HG03095 (cell line): Measurements from ENCODE around the gene MTRR.

ENCODE experiments used
- ATAC-seq: cut with Tn5 transposase; IDR thresholded peaks from one replicate; pipeline ENCODE4 v1.9.1; 2021; ENCODE audit warnings: moderate library complexity; ENCODE audit not compliant: unreplicated experiment

Gene MTRR

DNA sequence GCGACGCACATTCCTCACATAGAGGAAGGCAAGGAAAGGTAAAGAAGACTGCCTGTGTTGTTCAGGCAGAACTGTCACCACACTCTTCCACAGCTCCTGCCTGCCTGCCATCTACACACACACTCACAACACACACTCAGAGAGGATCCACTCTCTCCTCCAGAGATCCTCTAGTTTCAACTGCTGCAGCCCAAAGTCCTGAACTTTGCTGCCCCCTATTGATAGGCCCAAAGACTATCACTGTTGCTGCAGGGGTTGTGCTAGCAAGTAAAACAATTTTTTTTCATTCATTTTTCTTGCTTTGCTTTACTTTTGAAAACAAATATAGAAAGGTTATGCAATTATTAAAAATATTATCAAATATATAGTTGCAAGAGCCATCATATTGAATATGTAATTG, 12.1 kb upstream of the MTRR start:
- no peak for ATAC-seq

DNA sequence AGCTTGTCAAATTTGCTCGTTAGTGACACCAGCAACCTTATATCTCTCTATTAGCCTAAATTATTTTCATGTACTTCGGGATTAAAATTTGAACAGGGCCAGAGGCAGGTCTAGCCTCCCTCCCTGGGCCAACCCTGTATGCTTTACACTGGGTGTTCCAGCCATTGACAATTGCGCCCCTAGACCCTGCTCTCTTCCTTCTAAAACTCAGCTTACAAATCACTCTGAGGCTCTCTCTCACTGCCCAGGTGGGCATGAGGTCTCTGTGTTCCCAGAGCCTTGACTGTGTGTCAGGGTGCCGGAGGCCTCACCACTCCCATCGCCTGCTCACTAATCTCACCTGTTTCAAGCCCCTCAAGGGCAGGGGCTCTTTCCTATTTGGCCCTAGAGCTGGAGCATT, 11.6 kb upstream of the MTRR start:
- no peak for ATAC-seq

DNA sequence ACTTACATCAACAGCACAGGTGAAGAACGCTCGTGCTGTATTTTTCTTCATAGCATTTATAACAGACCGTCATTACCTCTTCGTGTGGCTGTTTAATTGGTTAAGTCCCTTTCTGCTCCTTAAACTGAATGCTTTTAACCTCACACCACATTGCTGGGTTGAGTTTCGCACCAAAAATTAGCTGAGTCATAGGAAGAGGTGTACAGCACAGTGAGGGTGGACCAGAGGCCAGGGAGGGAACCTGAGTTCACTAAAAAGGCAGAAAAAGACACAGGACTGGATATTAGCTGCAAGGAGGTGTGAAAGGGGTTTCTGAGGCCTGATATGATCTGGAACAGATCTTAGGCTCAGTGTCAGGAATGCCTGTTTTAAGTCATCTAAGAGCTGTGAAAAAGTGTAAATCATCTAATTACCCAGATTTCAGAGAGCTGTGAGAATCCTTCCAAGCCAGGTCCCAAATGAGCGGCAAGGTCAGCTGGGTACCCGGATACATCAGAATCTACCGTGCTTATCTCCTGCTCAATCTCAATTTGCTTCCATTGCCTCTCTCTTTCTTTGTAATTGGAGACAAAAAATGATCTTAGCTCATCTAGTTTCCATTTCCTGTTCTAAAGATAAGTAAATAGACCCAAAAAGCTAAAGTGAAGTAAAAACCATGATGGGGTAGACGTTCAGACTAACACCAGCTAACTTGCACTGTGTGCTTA, 10.9 kb upstream of the MTRR start:
- ATAC-seq, result no peak

DNA sequence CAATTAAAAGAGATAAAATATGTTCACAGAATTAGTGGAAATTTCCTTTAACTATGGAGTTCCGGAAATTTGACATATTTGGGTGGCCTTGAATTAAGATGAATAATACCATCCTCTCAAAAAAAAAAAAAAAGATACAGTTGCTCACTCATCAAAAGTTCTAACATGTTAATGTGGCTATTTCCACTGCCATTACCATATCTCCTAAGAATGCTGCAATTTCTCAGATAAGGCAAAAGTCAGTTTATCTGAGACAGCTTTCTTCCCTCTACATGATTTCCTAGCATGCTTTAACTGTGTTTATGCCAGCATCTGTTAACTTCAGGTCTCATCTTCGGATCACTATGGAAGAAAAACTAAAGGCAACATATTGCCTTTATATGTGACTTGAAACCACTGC, 2.8 kb upstream of the MTRR start:
- ATAC-seq, result no peak

DNA sequence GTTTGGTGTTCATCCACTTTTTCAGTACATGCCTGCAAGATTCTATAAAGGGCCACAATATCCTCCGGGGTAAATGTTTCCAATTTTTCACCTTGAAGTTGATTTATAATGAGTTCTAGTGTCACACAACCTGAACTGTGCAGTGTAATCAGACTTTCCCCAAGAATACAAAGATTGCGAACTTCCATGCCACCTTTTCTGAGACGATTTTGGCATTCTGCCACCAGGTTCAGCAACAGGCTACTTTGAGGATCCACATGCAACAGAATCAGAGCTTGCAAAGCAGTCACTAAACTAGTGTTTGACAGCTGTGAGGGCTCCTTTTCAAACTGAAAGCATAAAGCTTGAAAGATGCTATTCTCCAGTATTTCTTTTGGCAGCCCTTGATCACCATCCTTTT, 1.7 kb upstream of the MTRR start:
- ATAC-seq, result no peak

DNA sequence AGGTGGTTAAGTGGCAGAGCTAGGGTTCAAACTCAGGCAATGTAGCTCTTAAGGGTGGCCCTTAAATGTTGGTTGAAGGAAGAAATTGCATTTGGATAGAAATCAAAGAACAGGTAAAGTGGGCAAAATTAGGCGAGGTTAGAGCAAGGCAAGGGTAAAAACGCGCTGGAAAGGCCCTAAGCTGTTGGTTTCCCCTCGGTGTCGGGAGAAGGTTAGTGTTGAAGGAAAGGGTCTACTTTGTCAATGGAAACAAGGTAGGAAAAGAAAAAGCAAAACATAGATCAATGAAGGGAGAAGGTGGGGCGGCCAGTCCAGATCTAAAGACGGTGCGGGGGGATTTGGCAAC, 548 bp upstream of the MTRR start:
- no peak for ATAC-seq

- peak; percentile 27 for ATAC-seq
Observed at GRCh38 chr5:7869474-7870136, 657 bp downstream of the MTRR start.

DNA sequence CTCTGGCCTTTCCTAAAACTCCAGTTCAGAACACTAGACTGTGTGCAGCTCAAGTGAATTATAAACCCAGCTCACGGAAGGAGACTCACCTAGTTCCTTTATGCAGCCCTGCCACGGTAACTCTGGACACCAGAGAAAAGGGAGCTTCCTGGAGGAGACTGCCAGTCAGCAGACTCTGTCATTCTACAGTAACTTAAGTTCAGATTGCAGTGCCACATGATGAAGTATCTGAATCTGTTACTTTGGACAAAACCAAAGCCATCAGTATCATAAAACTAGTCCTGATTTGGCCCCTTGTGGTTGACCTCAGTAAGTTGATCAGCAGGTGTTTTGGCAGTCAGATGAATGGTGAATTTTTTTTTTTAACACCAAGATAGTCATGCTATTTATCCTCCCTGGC, 2.7 kb downstream of the MTRR start:
- ATAC-seq, result no peak

DNA sequence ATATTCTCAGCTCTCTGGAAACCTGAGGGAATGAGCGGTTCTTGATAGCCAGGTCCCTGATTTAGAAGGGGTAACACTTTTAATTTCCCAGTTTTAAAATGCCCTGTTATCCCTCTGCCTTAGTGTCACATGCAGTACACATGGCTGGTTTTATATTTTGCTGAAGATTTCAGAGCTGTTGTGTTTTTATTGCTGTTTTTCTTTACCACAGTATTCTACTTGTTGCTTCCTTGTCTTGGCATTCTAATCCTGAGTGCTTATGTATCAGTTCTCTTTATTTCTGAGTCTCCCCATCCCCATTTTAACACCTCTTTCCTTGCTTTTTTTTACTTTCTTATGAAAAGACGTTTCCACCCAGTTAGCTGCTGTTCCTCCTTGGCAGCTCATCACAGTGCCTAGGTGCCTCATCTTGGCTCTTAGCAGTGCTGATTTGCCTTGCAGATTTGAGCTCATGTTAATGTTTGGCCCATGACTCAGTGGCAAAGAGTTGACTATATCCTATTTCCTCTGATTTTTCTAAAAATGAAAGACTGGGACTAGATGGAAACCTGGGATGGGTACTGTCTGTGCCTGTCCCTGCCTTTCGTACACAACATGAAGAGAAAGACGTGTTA, 3.7 kb downstream of the MTRR start:
- no peak for ATAC-seq

DNA sequence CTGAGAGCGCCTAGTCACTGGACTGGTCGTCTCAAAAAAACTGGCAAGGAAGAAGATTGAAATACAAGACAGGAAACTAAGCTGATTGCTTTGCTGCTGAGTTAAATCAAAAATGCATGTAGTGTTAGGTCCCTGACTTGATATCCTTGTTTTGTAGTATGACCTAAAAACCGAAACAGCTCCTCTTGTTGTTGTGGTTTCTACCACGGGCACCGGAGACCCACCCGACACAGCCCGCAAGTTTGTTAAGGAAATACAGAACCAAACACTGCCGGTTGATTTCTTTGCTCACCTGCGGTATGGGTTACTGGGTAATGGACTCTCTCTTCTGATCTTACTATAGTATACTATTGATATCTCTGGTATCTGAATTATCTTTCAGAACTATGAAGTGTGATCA, 4.3 kb downstream of the MTRR start:
- no peak for ATAC-seq

DNA sequence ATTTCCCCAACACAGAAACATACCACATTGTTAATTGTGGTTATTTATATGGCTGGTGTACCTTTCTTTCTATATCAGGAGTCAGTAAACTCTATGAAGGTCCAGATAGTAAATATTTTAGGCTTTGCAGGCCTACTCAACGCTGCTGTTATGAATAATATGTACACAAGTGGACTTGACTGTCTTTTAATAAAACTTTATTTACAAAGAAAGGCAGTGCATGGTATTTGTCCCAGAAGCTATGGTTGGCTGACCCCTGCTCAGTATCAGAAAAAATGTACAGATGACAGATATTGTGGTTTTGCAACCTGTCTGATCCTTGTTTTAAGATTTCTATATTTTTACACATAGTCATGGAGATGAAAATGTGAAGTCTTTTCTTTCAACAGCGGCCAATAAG, 5.7 kb downstream of the MTRR start:
- no peak for ATAC-seq

DNA sequence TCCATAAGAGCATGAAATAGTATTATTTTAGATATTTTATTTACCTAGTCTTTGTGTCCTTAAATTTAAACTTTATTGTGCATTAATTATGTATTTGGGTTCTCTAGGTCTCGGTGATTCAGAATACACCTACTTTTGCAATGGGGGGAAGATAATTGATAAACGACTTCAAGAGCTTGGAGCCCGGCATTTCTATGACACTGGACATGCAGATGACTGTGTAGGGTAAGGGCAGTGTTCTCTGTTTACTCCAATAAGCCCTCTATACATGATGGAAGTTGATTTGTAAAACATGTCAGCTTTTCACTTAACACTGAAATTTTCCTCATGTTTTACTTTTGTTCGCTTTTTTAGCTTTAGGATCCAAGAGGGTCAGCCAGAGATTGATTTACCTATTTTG, 6.2 kb downstream of the MTRR start:
- no peak for ATAC-seq

DNA sequence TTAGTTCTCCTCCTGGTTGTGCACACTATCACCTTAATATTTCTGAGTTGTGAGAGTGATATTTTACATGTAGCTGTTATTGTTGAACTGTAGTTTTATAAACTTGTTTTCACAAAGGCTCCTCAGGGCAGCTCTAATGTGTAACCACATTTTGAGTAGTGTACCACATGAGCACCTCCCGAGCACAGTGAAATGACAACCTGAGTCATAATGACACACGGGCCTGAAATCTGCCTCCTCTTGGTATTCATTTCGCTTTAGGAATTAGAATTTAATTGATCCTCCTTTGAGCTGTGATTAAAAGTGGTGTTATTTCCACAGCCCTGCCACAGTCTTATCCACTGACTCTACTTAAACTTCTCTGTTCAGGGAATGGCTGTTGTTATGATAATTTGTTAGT, 7.9 kb downstream of the MTRR start:
- peak; percentile 44 for ATAC-seq

DNA sequence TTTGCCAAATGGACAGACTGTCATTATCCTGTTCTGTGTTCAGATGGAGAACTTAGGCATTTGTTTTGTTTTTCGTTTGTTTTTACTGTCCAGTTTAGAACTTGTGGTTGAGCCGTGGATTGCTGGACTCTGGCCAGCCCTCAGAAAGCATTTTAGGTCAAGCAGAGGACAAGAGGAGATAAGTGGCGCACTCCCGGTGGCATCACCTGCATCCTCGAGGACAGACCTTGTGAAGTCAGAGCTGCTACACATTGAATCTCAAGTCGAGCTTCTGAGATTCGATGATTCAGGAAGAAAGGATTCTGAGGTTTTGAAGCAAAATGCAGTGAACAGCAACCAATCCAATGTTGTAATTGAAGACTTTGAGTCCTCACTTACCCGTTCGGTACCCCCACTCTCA, 8.9 kb downstream of the MTRR start:
- ATAC-seq, result no peak

DNA sequence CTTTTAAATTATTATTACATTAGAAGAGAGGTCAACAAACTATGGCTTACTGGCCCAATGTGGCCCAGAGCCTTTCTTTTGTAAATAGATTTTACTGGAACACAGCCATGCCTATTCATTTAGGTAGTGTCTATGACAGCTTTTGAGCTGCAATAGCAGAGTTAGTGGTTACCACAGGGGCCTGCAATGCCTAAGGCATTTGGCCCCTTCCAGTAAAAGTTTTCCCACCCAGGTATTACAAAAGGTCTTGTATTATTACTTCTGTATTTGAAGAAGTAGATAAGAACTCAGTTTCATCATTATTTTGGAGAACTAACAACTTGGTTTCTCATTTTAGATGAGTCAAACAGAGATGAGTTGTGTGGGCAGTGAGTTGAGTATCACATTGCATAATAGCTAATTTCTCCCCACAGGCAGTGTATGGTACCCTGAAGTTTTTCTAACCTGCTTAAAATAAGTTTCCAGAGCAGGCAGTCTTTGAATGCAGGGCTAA, 9.5 kb downstream of the MTRR start:
- peak; percentile 96 for ATAC-seq

DNA sequence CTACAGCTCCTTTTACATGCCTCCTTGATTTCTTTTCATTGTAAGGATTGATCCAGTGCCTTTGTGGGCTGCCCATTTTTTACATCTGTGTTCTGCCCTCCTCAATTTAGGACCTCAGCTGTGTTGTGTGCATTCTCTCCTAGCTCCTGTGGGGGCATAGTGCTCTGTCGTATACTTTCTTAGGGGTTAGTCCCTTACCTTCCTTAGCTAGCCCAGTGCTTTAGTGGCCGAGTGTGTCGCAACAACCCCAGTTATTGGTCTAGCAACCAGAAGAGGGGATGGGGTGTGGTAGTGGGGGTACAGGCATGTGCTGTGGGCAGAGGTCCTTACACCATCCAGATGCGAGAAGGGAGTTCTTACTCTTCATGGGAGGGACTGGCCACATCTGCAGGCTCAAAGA, 12.1 kb downstream of the MTRR start:
- no peak for ATAC-seq

DNA sequence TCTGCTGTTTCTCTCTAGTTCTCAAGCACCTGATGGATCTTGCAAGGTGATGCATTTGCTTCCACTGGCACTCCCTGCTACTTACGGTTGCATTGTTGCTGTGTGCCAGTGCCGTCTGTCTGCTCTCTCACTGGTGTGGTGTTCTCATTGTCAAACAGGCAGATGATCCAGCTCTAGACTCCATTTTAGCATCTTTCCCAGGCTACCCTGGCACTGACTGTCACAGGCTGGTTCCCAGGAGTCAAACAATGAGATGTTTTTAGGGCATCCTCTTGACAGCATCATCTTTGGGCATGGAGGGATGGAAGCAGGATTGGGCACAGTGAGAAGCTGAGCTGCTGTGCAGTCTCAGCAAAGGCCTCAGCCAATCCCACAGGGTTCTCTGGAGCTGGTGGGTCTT, 12.9 kb downstream of the MTRR start:
- ATAC-seq, result no peak

GRCh38 chr5:7882926-7883325, 14.0 kb downstream of the MTRR start:
- ATAC-seq, result no peak

DNA sequence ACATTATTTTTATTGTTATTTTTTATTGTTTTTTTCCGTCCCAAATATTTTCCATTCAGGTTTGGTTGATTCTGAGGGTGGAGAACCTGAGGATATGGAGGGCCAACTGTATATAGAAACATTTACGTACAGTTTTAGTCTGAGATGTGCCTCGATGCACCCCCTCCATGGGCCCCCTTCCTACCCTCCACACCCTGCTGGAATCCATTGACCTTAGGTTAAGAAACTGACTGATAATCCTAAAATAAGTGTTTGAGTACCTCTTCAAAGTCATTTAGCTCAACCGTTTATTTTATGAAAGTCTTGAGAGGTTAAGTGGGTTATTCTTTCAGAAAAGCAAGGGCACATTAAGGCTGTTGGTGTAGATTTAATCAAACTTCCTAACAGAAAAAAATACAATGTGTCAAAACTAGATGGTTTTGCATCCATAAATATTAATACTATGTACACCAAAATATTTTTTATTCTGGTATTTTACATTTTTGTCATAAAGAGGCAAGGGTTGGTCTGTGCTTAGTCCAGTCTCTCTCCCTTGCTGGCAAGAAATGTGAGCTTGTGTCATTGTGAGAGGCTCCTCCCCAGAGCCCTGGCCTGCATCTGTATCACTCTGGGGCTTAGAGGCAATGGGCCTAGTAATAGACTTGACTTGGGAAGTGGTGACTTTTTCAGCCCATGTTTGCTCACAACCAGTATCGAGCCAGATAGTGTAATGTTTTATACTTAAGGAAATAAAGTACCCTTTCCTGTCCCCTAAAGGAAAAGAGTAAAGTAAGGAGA, 15.7 kb downstream of the MTRR start:
- no peak for ATAC-seq

- ATAC-seq, result no peak
Observed at GRCh38 chr5:7886849-7887475, 18.0 kb downstream of the MTRR start.

DNA sequence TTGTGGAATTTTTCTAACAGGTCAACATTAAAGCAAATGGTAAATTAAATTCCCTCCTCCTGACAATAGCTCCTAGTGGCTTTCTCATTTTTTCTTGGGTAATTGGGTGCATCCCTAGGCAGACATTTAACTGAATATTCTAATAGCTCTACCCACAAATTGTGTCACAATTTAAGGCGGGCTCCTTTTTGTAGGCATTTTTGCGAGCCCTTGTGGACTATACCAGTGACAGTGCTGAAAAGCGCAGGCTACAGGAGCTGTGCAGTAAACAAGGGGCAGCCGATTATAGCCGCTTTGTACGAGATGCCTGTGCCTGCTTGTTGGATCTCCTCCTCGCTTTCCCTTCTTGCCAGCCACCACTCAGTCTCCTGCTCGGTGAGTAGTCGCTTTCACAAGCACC, 20.0 kb downstream of the MTRR start:
- no peak for ATAC-seq
